ENCODE results near the gene METTL25.

DNA sequence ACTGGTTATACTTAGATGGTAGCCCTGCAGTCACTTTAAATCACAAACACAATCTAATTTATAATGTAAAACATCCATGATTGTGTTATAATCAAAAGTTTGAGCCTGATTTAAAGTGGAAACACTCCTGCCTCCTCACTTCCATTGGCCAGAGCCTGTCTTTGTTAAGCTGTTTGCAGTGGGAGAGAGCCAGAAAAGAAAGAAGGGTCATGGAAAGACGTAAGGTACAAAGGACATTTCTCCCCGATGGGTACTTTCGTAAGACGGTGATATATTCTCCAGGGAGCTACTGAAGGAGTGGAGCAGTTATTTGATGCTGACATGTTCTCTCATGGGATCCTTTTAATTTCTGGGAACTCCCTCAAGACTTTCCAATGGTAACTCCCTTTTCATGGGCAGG lies 164.0 kb downstream of the METTL25 start:
- TF ChIP-seq, protein P1, sequence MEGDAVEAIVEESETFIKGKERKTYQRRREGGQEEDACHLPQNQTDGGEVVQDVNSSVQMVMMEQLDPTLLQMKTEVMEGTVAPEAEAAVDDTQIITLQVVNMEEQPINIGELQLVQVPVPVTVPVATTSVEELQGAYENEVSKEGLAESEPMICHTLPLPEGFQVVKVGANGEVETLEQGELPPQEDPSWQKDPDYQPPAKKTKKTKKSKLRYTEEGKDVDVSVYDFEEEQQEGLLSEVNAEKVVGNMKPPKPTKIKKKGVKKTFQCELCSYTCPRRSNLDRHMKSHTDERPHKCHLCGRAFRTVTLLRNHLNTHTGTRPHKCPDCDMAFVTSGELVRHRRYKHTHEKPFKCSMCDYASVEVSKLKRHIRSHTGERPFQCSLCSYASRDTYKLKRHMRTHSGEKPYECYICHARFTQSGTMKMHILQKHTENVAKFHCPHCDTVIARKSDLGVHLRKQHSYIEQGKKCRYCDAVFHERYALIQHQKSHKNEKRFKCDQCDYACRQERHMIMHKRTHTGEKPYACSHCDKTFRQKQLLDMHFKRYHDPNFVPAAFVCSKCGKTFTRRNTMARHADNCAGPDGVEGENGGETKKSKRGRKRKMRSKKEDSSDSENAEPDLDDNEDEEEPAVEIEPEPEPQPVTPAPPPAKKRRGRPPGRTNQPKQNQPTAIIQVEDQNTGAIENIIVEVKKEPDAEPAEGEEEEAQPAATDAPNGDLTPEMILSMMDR (IDR thresholded peaks at IDR 0.05), result no peak
- TF ChIP-seq POLR2A (IDR thresholded peaks at IDR 0.05), result no peak

Measured in adrenal gland (tissue), 5 donors.